ENCODE data around the gene GALR2. TPM values are rescaled to one million over a fixed set of nuclear protein-coding genes. Genes with fewer than 3 reads are reported as not detected.
A peak's percentile ranks its signal among the peaks of the same experiment; 100 is the strongest.

Gene GALR2
- total RNA-seq, 4 donors from 2014 or later = not detected

DNA sequence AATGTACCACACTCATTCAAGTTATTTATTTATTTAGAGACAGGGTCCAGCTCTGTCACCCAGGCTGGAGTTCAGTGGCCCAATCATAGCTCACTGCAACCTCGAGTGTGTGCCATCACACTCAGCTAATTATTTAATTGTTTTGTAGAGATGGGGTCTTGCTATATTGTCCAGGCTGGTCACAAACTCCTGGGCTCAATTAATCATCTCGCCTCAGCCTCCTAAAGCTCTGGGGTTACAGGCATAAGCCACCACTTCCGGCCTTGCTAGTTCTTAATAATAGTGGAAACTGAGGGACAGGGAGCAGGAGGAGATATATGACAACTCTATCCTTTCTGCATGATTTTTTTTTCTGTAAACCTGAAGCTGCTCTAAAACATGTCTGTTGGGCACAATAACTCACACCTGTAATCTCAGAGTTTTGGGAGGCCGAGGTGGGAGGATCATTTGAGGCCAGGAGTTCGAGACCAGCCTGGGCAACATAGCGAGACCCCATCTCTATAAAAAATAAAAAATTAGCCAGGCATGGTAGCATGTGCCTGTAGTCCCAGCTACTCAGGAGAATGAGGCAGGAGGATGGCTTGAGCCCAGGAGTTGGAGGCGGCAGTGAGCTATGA is 40.7 kb downstream of the GALR2 start:
- TF ChIP-seq, protein P1, sequence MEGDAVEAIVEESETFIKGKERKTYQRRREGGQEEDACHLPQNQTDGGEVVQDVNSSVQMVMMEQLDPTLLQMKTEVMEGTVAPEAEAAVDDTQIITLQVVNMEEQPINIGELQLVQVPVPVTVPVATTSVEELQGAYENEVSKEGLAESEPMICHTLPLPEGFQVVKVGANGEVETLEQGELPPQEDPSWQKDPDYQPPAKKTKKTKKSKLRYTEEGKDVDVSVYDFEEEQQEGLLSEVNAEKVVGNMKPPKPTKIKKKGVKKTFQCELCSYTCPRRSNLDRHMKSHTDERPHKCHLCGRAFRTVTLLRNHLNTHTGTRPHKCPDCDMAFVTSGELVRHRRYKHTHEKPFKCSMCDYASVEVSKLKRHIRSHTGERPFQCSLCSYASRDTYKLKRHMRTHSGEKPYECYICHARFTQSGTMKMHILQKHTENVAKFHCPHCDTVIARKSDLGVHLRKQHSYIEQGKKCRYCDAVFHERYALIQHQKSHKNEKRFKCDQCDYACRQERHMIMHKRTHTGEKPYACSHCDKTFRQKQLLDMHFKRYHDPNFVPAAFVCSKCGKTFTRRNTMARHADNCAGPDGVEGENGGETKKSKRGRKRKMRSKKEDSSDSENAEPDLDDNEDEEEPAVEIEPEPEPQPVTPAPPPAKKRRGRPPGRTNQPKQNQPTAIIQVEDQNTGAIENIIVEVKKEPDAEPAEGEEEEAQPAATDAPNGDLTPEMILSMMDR (IDR thresholded peaks at IDR 0.05) = no peak
- no peak for TF ChIP-seq POLR2A (IDR thresholded peaks at IDR 0.05)
- no peaks in the 10 kb centered on the region for H3K4me1 ChIP-seq
- H3K4me3 ChIP-seq = no peak overlapping the region
- H3K27me3 ChIP-seq = no peaks in the 10 kb centered on the region
- intact Hi-C loops (cut with DNase I; ENCODE audit: low total_unique reads) = no loop called here
- H3K36me3 ChIP-seq = no peaks in the 10 kb centered on the region
- no peak overlapping the region for H3K27ac ChIP-seq
- no peak for DNase-seq
- H3K9me3 ChIP-seq = no peaks in the 10 kb centered on the region

DNA sequence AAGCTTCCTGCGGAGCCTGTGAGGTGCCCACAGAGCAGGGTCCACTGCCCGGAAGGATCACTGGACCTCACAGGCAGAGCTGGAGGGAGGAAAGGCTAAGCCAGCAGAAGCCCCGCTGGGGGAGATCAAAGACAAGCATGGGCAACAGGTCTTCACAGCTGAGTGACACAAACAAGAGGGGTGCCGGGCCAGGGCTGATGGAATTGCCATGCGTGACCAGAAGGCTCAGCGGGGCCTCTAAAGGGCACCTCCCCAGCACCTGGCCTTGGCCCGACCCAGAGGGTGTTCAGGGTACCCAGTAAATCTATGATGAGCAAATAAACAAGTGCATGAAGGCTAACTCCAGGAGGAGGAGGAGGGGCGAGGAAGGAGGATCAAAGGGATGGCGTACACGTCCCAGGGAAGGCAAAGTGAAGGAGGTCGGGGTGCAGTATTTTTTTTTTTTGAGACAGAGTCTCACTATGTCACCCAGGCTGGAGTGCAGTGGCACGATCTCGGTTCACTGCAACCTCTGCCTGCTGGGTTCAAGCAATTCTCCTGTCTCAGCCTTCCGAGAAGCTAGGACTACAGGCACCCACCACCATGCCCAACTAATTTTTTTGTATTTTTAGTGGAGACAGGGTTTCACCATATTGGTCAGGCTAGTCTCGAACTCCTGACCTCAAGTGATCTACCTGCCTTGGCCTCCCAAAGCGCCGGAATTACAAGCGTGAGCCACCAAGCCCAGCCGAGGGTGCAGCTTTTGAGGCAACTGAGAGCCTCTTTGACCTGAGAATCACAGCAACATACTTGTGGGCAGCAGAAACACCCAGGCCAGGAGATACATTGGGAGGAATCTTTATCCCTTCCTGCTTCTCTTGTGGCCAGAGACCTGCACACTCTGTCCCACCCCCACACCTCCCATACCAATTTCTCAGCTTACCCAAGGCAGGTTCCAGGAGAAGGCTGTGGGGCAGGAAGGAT is 45.1 kb downstream of the GALR2 start:
- DNase-seq = no peak
- Histone ChIP-seq H3K4me3 (no peak overlapping the region), H3K36me3 (no peaks in the 10 kb centered on the region), H3K27me3 (no peaks in the 10 kb centered on the region), H3K9me3 (no peaks in the 10 kb centered on the region), H3K4me1 (no peaks in the 10 kb centered on the region), H3K27ac (no peak overlapping the region)
- TF ChIP-seq, protein P1 (IDR thresholded peaks at IDR 0.05) = no peak
- no peak for TF ChIP-seq POLR2A (IDR thresholded peaks at IDR 0.05)
- intact Hi-C loops (cut with DNase I; ENCODE audit: low total_unique reads) = loop anchor here (5.0 kb wide), 1 partner anchor 158 kb away; no protein-coding TSS in a partner anchor

DNA sequence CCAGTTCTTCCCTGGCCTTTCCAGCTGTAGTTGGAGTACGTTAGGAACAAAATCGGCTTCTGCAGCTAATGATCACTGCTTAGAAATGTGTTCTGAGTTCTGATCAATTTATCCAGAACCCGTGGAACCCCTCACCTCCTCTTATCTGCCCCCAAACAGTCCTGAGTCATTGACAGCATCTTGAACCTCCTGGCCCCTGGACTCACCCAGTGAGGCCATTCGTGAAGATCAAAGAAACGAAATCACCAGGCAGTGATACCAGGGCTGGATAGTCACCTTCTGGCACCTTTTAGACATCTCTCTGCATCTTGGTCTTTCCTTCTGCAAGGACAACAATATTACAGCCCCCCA is 46.1 kb downstream of the GALR2 start:
- H3K27ac ChIP-seq = no peak overlapping the region
- TF ChIP-seq, protein P1 (IDR thresholded peaks at IDR 0.05) = no peak
- no peak for TF ChIP-seq POLR2A (IDR thresholded peaks at IDR 0.05)
- no peak for DNase-seq
- H3K36me3 ChIP-seq = no peaks in the 10 kb centered on the region
- no peaks in the 10 kb centered on the region for H3K27me3 ChIP-seq
- intact Hi-C loops (cut with DNase I; ENCODE audit: low total_unique reads) = loop anchor here (5.0 kb wide), 1 partner anchor 157 kb away; no protein-coding TSS in a partner anchor
- H3K4me3 ChIP-seq = no peak overlapping the region
- H3K9me3 ChIP-seq = no peaks in the 10 kb centered on the region
- H3K4me1 ChIP-seq = no peaks in the 10 kb centered on the region

DNA sequence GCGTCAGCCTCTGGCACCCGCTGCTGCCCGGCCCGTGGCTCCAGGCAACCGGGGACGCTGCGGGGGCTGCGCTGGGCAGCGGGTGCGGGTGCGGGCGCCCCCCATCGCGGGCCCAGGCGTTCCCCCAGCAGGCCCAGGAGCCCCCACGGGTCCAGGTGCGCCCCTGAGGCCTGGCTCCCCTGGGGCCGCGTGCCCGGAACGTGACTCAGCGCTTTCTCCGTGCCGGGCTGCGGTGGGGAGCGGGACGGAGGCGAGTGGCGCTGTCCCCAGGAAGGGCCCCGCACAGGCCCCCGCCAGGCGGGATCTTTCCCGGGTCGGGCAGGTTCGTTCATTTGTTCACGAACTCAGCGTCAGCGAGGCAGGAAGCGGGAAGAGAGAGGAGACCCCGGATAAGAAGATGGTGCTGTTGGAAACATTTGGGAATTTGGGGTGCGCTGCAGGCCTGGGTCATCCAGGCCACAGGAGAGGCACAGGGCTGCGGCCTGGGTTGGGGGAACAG is 47.4 kb downstream of the GALR2 start:
- Histone ChIP-seq H3K9me3 (no peaks in the 10 kb centered on the region), H3K4me3 (peak overlapping the region in 1 of 2 donors; percentile 24), H3K27ac (no peak overlapping the region), H3K36me3 (no peaks in the 10 kb centered on the region), H3K27me3 (no peaks in the 10 kb centered on the region), H3K4me1 (no peaks in the 10 kb centered on the region)
- peak in 1 of 2 donors; percentile 31 for DNase-seq
- intact Hi-C loops (cut with DNase I; ENCODE audit: low total_unique reads) = loop anchor here (5.0 kb wide), 1 partner anchor 155 kb away; no protein-coding TSS in a partner anchor
- TF ChIP-seq POLR2A (IDR thresholded peaks at IDR 0.05) = no peak
- TF ChIP-seq, protein P1 (IDR thresholded peaks at IDR 0.05) = no peak

All from uterus (tissue), 4 donors.